Measurements from ENCODE around the gene PSMD3. TPM values are rescaled to one million over a fixed set of nuclear protein-coding genes. Genes with fewer than 3 reads are reported as not detected.

The PSMD3 gene
- total RNA-seq, 4 donors from 2014 or later: 65.2 to 87.9 (median 73.7) TPM

GRCh38 chr17:39953471-39953888, 27.1 kb upstream of the PSMD3 start:
- no peaks in the 10 kb centered on the region for H3K27me3 ChIP-seq
- peak overlapping the region; percentile 59 to 79 (median 70) for H3K27ac ChIP-seq
- no peaks in the 10 kb centered on the region for H3K36me3 ChIP-seq
- DNase-seq: no peak
- no peak for TF ChIP-seq POLR2A (IDR thresholded peaks at IDR 0.05)
- no peak for TF ChIP-seq CTCF (IDR thresholded peaks at IDR 0.05)
- H3K9me3 ChIP-seq: no peaks in the 10 kb centered on the region
- H3K4me1 ChIP-seq: peaks cover 0 to 7% (median 0%) of the 10 kb centered on the region in 4 donors
- H3K4me3 ChIP-seq: peak overlapping the region; percentile 36 to 57 (median 46)

GRCh38 chr17:39954876-39955275, 25.7 kb upstream of the PSMD3 start:
- TF ChIP-seq CTCF (IDR thresholded peaks at IDR 0.05): no peak
- no peak for TF ChIP-seq POLR2A (IDR thresholded peaks at IDR 0.05)

GRCh38 chr17:39955726-39956225, 24.8 kb upstream of the PSMD3 start:
- no peaks in the 10 kb centered on the region for H3K27me3 ChIP-seq
- TF ChIP-seq POLR2A (IDR thresholded peaks at IDR 0.05): no peak
- TF ChIP-seq CTCF (IDR thresholded peaks at IDR 0.05): no peak
- H3K27ac ChIP-seq: no peak overlapping the region
- no peaks in the 10 kb centered on the region for H3K9me3 ChIP-seq
- H3K4me1 ChIP-seq: peaks cover 0 to 7% (median 0%) of the 10 kb centered on the region in 4 donors
- no peaks in the 10 kb centered on the region for H3K36me3 ChIP-seq
- DNase-seq: no peak
- H3K4me3 ChIP-seq: no peak overlapping the region

More at GRCh38 chr17:39954876-39955275, 25.7 kb upstream of the PSMD3 start:
- Histone ChIP-seq H3K27ac (no peak overlapping the region), H3K9me3 (no peaks in the 10 kb centered on the region), H3K4me3 (no peak overlapping the region), H3K36me3 (no peaks in the 10 kb centered on the region), H3K4me1 (peaks cover 0 to 7% (median 0%) of the 10 kb centered on the region in 4 donors), H3K27me3 (no peaks in the 10 kb centered on the region)
- no peak for DNase-seq

GRCh38 chr17:39960524-39961041, 20.0 kb upstream of the PSMD3 start:
- no peak for TF ChIP-seq POLR2A (IDR thresholded peaks at IDR 0.05)
- TF ChIP-seq CTCF (IDR thresholded peaks at IDR 0.05): no peak
- no peak overlapping the region for H3K4me3 ChIP-seq
- no peaks in the 10 kb centered on the region for H3K36me3 ChIP-seq
- no peaks in the 10 kb centered on the region for H3K9me3 ChIP-seq
- H3K27me3 ChIP-seq: no peaks in the 10 kb centered on the region
- H3K4me1 ChIP-seq: no peaks in the 10 kb centered on the region
- no peak overlapping the region for H3K27ac ChIP-seq
- no peak for DNase-seq

GRCh38 chr17:39962642-39963220, 17.9 kb upstream of the PSMD3 start, which contains the start of gene GSDMA:
Gene GSDMA, plus strand, starts transcription at chr17:39963004. Its CDS starts 2,684 bp downstream, at chr17:39965688.
- TF ChIP-seq POLR2A (IDR thresholded peaks at IDR 0.05): no peak
- TF ChIP-seq CTCF (IDR thresholded peaks at IDR 0.05): no peak

More at GRCh38 chr17:39962642-39963220, 17.9 kb upstream of the PSMD3 start, which contains the start of gene GSDMA:
- no peaks in the 10 kb centered on the region for H3K9me3 ChIP-seq
- no peak for DNase-seq
- no peaks in the 10 kb centered on the region for H3K4me1 ChIP-seq
- no peaks in the 10 kb centered on the region for H3K36me3 ChIP-seq
- H3K27ac ChIP-seq: no peak within 1 kb of the TSS
- no peak within 1 kb of the TSS for H3K4me3 ChIP-seq
- no peaks in the 10 kb centered on the region for H3K27me3 ChIP-seq

Measured in Peyer's patch (tissue), 4 donors.